Muscle layer of duodenum (tissue), 2 donors: Measurements from ENCODE around the gene SPECC1.
A peak's percentile ranks its signal among the peaks of the same experiment; 100 is the strongest.

ENCODE experiments used
- H3K27ac ChIP-seq: one replicate; pipeline ENCODE4 v1.7.0; 2013; ENCODE audit warnings: mild to moderate bottlenecking, low read length
- H3K27me3 ChIP-seq: one replicate; pipeline ENCODE4 v1.7.0; 2013; ENCODE audit warnings: low read depth, mild to moderate bottlenecking, control low read depth, low read length
- H3K36me3 ChIP-seq, 2 donors: one replicate each; pipeline ENCODE4 v1.7.0; 2013; ENCODE audit warnings: low read length in 2 of 2, control low read depth in 1 of 2, mild to moderate bottlenecking in 1 of 2; ENCODE audit not compliant: insufficient read depth in 2 of 2, control insufficient read depth in 1 of 2
- H3K4me1 ChIP-seq, 2 donors: one replicate each; pipeline ENCODE4 v1.7.0; 2013; ENCODE audit warnings: low read length in 2 of 2, mild to moderate bottlenecking in 2 of 2, control low read depth in 1 of 2, moderate library complexity in 1 of 2; ENCODE audit not compliant: insufficient read depth in 2 of 2, control insufficient read depth in 1 of 2
- H3K4me3 ChIP-seq, 2 donors: one replicate each; pipeline ENCODE4 v1.7.0; 2013; ENCODE audit warnings: low read length in 2 of 2, low read depth in 1 of 2, mild to moderate bottlenecking in 1 of 2
- H3K9me3 ChIP-seq, 2 donors: one replicate each; pipeline ENCODE4 v1.7.0; 2013; ENCODE audit warnings: low read length in 2 of 2, control low read depth in 1 of 2, mild to moderate bottlenecking in 1 of 2; ENCODE audit not compliant: control insufficient read depth in 1 of 2
- donor health status: healthy.

SPECC1 gene

GRCh38 chr17:20087538-20088250 is 78.5 kb downstream of the SPECC1 start:
- Histone ChIP-seq H3K36me3 (no peaks in the 10 kb centered on the region), H3K27me3 (no peaks in the 10 kb centered on the region), H3K27ac (no peak overlapping the region), H3K4me1 (no peaks in the 10 kb centered on the region), H3K4me3 (no peak overlapping the region), H3K9me3 (no peaks in the 10 kb centered on the region)

DNA sequence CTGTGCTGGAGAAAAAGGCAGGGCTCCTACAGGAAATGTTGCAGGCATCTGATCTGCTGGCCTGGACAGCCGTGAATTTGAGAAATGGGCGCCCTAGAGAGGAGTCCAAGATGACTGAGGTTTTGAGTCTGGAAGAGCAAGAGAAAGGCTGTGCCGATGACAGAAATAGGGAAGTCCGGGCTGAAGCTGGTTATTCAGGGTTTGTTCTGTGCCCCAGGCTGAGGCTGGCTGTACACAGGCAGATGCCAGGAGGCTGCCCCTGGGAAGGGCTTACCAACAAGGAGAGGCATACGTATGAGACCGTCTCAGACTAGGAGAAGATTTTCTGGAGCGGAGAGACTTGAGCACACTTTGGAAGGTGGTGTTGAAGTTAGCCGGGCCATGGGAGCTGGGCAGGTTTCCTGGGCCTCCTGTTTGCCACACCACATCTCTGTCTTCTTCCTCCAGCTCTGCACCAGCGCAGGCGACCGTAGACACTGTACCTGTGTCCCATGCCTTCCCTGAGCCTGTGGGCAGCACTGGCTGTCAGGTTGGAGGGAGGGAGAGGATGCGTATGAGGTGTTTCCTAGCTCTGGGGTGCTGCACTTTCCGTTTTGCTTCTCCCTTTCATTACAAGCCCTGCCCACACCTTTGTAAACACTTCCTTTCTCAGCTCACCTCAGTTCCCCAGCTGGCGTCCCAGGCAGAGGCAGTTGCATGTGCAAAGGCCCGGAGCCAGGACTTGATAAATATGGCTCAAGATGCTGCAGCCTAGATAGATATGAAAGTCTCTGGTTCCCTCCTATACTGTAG is 80.8 kb downstream of the SPECC1 start:
- Histone ChIP-seq H3K27me3 (no peaks in the 10 kb centered on the region), H3K4me3 (no peak overlapping the region), H3K9me3 (no peaks in the 10 kb centered on the region), H3K27ac (no peak overlapping the region), H3K36me3 (no peaks in the 10 kb centered on the region), H3K4me1 (peaks cover 2 to 4% of the 10 kb centered on the region in 2 donors)

GRCh38 chr17:20091174-20092029 is 82.2 kb downstream of the SPECC1 start:
- Histone ChIP-seq H3K27me3 (no peaks in the 10 kb centered on the region), H3K36me3 (no peaks in the 10 kb centered on the region), H3K4me1 (peaks cover 5 to 9% of the 10 kb centered on the region in 2 donors), H3K27ac (peak overlapping the region; percentile 49), H3K4me3 (no peak overlapping the region), H3K9me3 (no peaks in the 10 kb centered on the region)

GRCh38 chr17:20092261-20092867 is 83.2 kb downstream of the SPECC1 start:
- H3K4me1 ChIP-seq = peaks cover 5 to 9% of the 10 kb centered on the region in 2 donors
- H3K27me3 ChIP-seq = no peaks in the 10 kb centered on the region
- no peak overlapping the region for H3K4me3 ChIP-seq
- no peaks in the 10 kb centered on the region for H3K9me3 ChIP-seq
- H3K36me3 ChIP-seq = no peaks in the 10 kb centered on the region
- peak overlapping the region; percentile 49 for H3K27ac ChIP-seq

- Histone ChIP-seq H3K9me3 (no peaks in the 10 kb centered on the region), H3K27me3 (no peaks in the 10 kb centered on the region), H3K36me3 (no peaks in the 10 kb centered on the region), H3K4me1 (peaks cover 5 to 9% of the 10 kb centered on the region in 2 donors), H3K4me3 (no peak overlapping the region), H3K27ac (peak overlapping the region; percentile 49)
Observed at GRCh38 chr17:20092973-20093626, 83.9 kb downstream of the SPECC1 start.

DNA sequence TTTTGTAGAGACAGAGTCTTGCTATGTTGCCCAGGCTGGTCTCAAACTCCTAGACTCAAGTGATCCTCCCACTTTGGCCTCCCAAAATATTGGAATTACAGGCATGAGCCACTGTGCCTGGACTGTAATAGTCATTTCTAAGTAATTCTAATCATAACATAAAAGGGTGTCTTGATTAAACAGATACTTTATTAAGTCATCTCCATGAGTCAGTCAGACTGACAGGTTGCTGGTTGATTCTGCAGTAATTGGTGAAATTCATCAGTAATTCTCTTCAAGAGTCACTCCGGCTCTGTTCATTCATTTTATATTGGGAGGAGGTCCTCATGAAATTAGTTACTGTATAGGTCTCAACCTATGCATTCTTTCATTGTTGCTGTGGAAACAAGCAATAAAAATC is 85.6 kb downstream of the SPECC1 start:
- H3K27me3 ChIP-seq = no peaks in the 10 kb centered on the region
- H3K4me1 ChIP-seq = peaks cover 5 to 9% of the 10 kb centered on the region in 2 donors
- no peaks in the 10 kb centered on the region for H3K9me3 ChIP-seq
- no peaks in the 10 kb centered on the region for H3K36me3 ChIP-seq
- no peak overlapping the region for H3K27ac ChIP-seq
- H3K4me3 ChIP-seq = no peak overlapping the region

GRCh38 chr17:20095336-20096080 is 86.3 kb downstream of the SPECC1 start:
- no peaks in the 10 kb centered on the region for H3K9me3 ChIP-seq
- no peak overlapping the region for H3K27ac ChIP-seq
- H3K4me1 ChIP-seq = peaks cover 5 to 9% of the 10 kb centered on the region in 2 donors
- H3K4me3 ChIP-seq = no peak overlapping the region
- H3K27me3 ChIP-seq = no peaks in the 10 kb centered on the region
- no peaks in the 10 kb centered on the region for H3K36me3 ChIP-seq

DNA sequence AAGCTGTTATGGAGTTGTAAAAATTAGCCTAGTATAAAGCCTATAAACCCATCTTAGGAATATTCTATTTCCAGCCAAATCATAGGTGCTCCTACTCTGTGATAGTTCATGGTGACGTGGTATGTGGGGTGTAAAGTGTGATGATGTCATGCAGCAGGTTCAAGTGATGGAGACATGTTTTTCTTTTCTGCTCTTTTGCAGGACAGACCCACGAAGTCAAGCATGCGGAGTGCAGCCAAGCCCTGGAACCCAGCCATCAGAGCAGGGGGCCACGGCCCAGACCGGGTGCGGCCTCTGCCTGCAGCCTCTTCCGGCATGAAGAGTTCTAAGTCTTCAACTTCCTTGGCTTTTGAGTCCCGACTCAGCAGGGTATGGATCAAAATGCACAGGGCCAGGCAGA is 87.3 kb downstream of the SPECC1 start:
- Histone ChIP-seq H3K27me3 (no peaks in the 10 kb centered on the region), H3K4me3 (no peak overlapping the region), H3K27ac (no peak overlapping the region), H3K36me3 (no peaks in the 10 kb centered on the region), H3K9me3 (no peaks in the 10 kb centered on the region), H3K4me1 (peaks cover 5 to 9% of the 10 kb centered on the region in 2 donors)

DNA sequence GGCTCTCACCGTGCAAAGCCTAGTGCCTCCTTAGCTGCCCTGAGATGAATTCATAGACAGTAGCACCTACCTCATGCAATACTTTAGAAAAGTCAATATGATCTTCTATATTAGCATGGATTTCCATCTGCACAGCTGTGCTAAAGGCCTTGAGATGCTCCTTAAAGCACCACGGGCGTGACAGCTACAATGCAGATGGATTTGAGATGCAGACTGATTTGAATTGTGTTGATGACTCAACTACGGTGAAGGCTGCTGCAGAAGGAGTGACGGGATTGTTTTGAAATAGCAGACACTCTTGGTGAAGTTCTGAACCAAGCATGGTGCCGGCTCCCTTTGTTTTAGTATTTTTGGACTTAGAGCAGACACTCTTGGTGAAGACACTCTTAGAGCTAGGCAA is 88.2 kb downstream of the SPECC1 start:
- Histone ChIP-seq H3K4me3 (no peak overlapping the region), H3K9me3 (no peaks in the 10 kb centered on the region), H3K27me3 (no peaks in the 10 kb centered on the region), H3K4me1 (peaks cover 5 to 9% of the 10 kb centered on the region in 2 donors), H3K36me3 (no peaks in the 10 kb centered on the region), H3K27ac (no peak overlapping the region)

DNA sequence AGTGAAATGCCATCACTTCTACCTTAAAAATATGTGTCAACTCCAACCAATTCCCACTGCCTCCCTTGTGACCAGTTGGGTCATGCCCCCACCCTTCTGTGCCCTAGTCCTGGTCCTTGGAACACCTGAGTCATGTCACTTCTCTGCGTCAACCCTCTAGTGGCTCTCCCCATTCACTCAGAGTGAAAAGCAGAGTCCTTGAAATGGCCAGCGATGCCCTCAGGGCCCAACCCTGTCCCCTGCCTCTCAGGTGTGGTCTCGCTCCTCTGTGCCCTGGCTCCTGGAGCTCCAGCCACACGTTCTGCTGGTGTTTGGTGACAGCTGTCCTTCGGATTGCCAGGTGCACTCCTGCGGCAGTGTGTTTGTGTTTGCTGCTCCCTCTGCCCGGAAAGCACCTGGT is 89.2 kb downstream of the SPECC1 start:
- H3K4me1 ChIP-seq = peaks cover 5 to 9% of the 10 kb centered on the region in 2 donors
- no peaks in the 10 kb centered on the region for H3K27me3 ChIP-seq
- H3K9me3 ChIP-seq = no peaks in the 10 kb centered on the region
- no peaks in the 10 kb centered on the region for H3K36me3 ChIP-seq
- no peak overlapping the region for H3K27ac ChIP-seq
- H3K4me3 ChIP-seq = no peak overlapping the region
